Vagina (tissue), 2 donors: ENCODE results near the gene TRMT61A.

ENCODE experiments used
- POLR2A ChIP-seq, 2 donors: fragments of 450-650 bp; IDR thresholded peaks; one replicate each; pipeline ENCODE4 v1.6.1; 2017; ENCODE audit warnings: antibody characterized with exemption in 2 of 2, mild to moderate bottlenecking in 2 of 2, moderate library complexity in 2 of 2
- TF ChIP-seq, protein P1 (sequence below), 3 experiments: fragments of 450-650 bp in 2 of 3; fragments of 200-600 bp in 1 of 3; sonication (generic) in 1 of 3; IDR thresholded peaks; one replicate each; pipeline ENCODE4 v1.5.1; 2017 to 2019; ENCODE audit warnings: antibody characterized with exemption in 3 of 3, mild to moderate bottlenecking in 2 of 3, moderate library complexity in 2 of 3

DNA sequence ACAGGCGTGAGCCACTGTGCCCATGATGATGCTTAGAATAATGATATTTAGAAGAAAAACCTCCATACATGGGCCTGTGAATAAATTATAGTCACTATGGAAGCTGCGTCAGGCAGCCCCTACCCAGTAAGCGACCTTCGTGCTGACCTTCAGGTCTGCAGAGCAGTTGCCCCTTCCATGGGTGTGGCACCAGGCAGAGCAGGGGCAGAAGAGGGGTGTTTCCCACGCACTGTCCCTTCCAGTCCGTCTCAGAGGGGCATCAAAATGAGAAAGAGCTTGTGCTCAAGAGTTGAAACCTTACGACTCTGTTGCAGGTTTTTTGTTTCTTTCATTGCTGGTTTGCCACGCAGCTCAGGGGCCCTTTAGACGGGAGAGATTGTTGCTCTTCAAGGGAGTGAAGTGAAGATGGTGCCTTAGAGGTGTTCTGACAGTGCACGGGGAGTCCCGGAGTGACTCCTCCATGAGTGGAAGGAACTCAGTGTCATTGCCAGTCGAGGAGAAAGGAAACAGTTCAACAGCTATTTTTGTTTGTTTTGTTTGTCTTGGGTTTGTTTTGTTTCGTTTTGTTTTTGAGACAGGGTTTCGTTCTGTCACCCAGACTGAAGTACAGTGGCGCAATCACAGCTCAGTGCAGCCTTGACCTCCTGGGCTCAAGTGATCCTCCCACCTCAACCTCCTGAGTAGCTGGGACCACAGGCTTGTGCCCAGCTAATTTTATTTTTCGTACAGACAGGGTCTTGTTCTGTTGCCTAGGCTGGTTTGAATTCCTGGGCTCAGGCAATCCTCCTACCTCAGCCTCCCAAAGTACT, 20.3 kb upstream of the TRMT61A start:
- TF ChIP-seq, protein P1, sequence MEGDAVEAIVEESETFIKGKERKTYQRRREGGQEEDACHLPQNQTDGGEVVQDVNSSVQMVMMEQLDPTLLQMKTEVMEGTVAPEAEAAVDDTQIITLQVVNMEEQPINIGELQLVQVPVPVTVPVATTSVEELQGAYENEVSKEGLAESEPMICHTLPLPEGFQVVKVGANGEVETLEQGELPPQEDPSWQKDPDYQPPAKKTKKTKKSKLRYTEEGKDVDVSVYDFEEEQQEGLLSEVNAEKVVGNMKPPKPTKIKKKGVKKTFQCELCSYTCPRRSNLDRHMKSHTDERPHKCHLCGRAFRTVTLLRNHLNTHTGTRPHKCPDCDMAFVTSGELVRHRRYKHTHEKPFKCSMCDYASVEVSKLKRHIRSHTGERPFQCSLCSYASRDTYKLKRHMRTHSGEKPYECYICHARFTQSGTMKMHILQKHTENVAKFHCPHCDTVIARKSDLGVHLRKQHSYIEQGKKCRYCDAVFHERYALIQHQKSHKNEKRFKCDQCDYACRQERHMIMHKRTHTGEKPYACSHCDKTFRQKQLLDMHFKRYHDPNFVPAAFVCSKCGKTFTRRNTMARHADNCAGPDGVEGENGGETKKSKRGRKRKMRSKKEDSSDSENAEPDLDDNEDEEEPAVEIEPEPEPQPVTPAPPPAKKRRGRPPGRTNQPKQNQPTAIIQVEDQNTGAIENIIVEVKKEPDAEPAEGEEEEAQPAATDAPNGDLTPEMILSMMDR (IDR thresholded peaks at IDR 0.05): no peak
- TF ChIP-seq POLR2A (IDR thresholded peaks at IDR 0.05): no peak
